ENCODE measurements around the gene MYORG.

GRCh38 chr9:34399729-34400128 lies 23.0 kb upstream of the MYORG start:
- no peak for TF ChIP-seq CTCF (IDR thresholded peaks at IDR 0.05 in 4 of 5, conservative IDR thresholded peaks at IDR 0.05 in 1 of 5)
- TF ChIP-seq POLR2A (IDR thresholded peaks at IDR 0.05) = no peak
